SH-SY5Y (cell line): Measurements from ENCODE around the gene HERC2.

Experiments
- GATA2 ChIP-seq: IDR thresholded peaks from 2 replicates; pipeline ENCODE4 v1.6.1; 2011; ENCODE audit warnings: mild to moderate bottlenecking, low read depth, low read length
- GATA3 ChIP-seq: IDR thresholded peaks from 2 replicates; pipeline ENCODE4 v1.6.1; 2011; ENCODE audit warnings: low read depth, mild to moderate bottlenecking, low read length, moderate library complexity

DNA sequence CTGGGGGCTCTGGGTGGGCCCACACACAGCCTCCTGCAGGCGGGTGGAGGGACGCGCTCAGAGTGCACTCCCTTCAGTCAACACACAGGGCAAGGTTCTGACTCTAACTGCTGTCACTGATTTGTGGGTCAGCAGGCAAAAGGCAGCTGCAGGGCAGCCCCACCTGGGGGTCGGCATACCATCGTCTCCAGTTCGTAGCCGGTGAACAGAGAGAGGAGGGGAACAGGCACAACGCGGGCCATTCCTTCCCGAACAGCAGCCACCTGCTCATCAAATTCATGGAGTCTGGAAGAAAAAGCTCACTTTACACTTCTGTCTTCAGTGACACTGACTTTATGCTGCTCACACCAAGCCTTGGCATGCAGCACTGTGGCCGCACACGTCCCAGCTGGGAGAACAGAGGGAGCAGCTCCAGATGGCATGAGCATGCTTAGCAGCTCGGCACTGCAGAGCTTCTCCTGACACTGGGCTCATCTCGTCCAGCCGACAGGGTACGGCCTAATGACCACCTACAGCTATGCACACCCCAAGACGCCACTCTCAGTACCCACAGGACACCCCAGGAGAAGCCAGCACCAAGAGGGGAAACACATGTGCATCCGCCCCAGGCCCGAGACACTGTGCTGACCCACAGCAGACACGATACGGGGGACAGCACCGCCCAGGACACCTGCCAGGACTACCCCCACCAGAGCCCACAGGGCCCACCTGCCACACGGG, 208.4 kb downstream of the HERC2 start:
- no peak for TF ChIP-seq GATA2
- no peak for TF ChIP-seq GATA3
